IgD-negative memory B cell (primary cell): ENCODE data around the gene CDKL5. TPM values are rescaled to one million over a fixed set of nuclear protein-coding genes. Genes with fewer than 3 reads are reported as not detected.

Experiments used
- H3K27ac Mint-ChIP-seq, 3 donors: one replicate each; pipeline ENCODE4 v1.8.0; 2020 to 2022; ENCODE audit warnings: mild to moderate bottlenecking in 3 of 3, mixed read lengths in 3 of 3, moderate library complexity in 1 of 3
- H3K27me3 Mint-ChIP-seq: one replicate; pipeline ENCODE4 v1.8.0; 2021; ENCODE audit warnings: mixed read lengths
- H3K36me3 Mint-ChIP-seq: one replicate; pipeline ENCODE4 v1.8.0; 2020; ENCODE audit warnings: mild to moderate bottlenecking, mixed read lengths
- H3K4me1 Mint-ChIP-seq, 3 donors: one replicate each; pipeline ENCODE4 v1.8.0; 2020 to 2022; ENCODE audit warnings: mixed read lengths in 3 of 3, mild to moderate bottlenecking in 1 of 3
- H3K4me3 Mint-ChIP-seq, 4 donors: one replicate each; pipeline ENCODE4 v1.8.0; 2020 to 2022; ENCODE audit warnings: mild to moderate bottlenecking in 4 of 4, mixed read lengths in 4 of 4, moderate library complexity in 3 of 4
- H3K9me3 Mint-ChIP-seq, 3 donors: one replicate each; pipeline ENCODE4 v1.8.0; 2020 to 2021; ENCODE audit warnings: mixed read lengths in 3 of 3, mild to moderate bottlenecking in 1 of 3
- polyA plus RNA-seq: library from polyadenylated mRNA; unstranded; fragments of 300-500 nt; fragmentation: Illumina TruSeq; gene quantifications from one replicate; pipeline ENCODE4 v1.2.3, GENCODE V29; 2021

CDKL5 gene
- polyA plus RNA-seq, 1 donor from 2014 or later = 0.89 TPM

DNA sequence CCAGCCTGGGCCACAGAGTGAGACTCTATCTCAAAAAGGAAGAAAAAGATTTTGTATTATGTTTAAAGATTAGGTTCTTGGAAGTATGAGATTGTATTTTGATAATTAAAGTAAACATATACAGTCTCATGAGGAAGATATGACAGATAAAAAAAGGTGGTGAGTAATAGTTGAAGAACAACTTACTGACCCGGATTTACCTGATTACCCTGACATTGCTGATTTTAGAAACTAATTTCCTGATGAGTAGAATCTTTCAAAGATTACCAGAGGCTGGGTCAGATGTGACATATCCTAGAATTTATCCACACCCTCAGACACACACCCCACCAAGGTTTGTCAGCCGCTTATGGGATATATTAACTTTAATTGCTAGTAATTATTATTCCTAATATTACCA lies 9.5 kb downstream of the CDKL5 start:
- Mint-ChIP-seq H3K4me1 (peaks cover 0 to 6% (median 2%) of the 10 kb centered on the region in 3 donors), H3K9me3 (no peaks in the 10 kb centered on the region), H3K36me3 (no peaks in the 10 kb centered on the region), H3K27ac (no peak overlapping the region), H3K27me3 (no peaks in the 10 kb centered on the region), H3K4me3 (no peak overlapping the region)

DNA sequence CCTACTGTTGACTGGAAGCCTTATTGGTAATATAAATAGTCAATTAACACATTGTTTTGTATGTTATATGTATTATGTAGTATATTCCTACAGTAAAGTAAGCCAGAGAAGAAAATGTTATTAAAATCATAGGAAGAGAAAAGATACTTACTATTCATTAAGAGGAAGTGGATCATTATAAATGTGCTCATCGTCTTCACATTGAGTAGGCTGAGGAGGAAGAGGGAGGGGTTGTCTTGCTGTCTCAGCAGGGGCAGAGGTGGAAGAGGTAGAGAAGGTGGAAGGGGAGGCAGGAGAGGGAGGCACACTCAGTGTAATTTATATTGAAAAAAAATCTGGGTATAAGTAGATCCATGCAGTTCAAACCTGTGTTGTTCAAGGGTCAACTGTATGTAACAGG lies 10.6 kb downstream of the CDKL5 start:
- Mint-ChIP-seq H3K27ac (no peak overlapping the region), H3K36me3 (no peaks in the 10 kb centered on the region), H3K4me3 (peak overlapping the region in 1 of 4 donors; percentile 14), H3K4me1 (peaks cover 0 to 6% (median 2%) of the 10 kb centered on the region in 3 donors), H3K9me3 (peaks cover 0 to 3% (median 0%) of the 10 kb centered on the region in 3 donors), H3K27me3 (peaks cover 2% of the 10 kb centered on the region)

DNA sequence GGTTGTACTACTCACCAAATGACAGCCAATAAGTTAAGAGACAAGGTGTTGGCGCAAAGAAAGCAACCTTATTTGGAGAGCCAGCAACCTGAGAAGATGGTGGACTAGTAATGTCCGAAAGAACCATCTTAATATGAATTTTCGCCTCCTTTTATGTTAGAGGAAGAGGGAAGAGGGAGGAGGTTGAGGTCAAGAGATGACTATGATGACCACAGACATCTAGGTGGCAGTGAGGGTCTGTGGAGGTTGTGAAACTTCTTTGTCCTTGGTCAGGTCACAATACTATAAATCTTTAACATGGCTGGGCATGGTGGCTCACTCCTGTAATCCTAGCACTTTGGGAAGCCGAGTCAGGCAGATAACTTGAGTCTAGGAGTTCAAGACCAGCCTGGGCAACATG lies 15.4 kb downstream of the CDKL5 start:
- Mint-ChIP-seq H3K27me3 (peaks cover 2% of the 10 kb centered on the region), H3K27ac (no peak overlapping the region), H3K4me3 (no peak overlapping the region), H3K9me3 (peaks cover 0 to 3% (median 0%) of the 10 kb centered on the region in 3 donors), H3K4me1 (peaks cover 2 to 5% (median 3%) of the 10 kb centered on the region in 3 donors), H3K36me3 (no peaks in the 10 kb centered on the region)

DNA sequence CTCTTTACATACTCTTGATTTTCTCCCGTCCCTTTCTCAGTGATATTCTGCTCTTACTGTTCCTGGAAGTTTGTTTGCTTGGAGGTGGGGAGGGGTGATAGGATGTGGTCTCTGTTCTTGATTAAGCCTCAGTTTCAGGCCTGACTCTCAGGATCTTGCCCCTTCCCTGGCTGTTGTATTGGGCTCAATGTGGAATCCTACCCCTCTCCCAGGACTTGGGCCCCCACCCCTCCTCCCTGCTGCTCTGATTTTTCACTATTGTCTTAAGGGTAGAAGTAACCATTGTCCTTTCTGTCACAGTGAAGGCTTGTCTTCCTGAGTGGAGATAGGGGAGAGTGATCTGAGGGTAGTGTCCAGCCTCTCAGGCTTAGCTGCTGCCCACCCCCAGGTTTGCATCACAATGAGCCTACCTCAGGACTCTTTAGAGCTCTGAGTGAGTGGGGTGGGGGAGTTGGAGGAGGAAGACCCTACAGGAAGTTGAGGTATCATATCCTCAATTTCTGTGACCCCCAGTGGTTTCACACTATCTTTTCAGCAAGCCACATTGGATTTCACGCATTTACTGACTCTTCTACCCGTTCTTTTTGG lies 16.5 kb downstream of the CDKL5 start:
- Mint-ChIP-seq H3K27me3 (peaks cover 2% of the 10 kb centered on the region), H3K9me3 (peaks cover 0 to 3% (median 0%) of the 10 kb centered on the region in 3 donors), H3K4me3 (no peak overlapping the region), H3K27ac (no peak overlapping the region), H3K36me3 (no peaks in the 10 kb centered on the region), H3K4me1 (peaks cover 0 to 3% (median 2%) of the 10 kb centered on the region in 3 donors)

DNA sequence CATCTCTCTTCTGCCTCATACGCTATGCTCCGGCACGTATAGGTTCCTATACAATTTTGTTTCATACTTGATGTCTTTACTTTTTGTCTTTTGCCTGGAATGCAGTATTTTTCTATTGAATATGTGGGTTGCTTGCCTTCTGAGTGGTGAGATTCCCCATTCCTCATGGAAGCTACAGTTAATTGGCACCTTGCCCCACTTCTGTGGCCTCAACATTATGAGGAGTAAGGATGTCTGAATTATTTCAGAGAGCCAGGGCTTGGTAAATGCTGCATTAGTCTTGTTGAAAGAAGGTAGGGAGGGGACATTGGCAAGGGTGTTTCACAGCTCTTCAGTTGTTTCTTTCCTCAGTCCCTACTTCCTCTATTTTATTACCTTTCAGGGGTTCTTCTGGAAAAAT lies 23.0 kb downstream of the CDKL5 start:
- no peaks in the 10 kb centered on the region for H3K9me3 Mint-ChIP-seq
- H3K4me3 Mint-ChIP-seq = no peak overlapping the region
- H3K36me3 Mint-ChIP-seq = no peaks in the 10 kb centered on the region
- no peak overlapping the region for H3K27ac Mint-ChIP-seq
- H3K27me3 Mint-ChIP-seq = peaks cover 2% of the 10 kb centered on the region
- no peaks in the 10 kb centered on the region for H3K4me1 Mint-ChIP-seq

DNA sequence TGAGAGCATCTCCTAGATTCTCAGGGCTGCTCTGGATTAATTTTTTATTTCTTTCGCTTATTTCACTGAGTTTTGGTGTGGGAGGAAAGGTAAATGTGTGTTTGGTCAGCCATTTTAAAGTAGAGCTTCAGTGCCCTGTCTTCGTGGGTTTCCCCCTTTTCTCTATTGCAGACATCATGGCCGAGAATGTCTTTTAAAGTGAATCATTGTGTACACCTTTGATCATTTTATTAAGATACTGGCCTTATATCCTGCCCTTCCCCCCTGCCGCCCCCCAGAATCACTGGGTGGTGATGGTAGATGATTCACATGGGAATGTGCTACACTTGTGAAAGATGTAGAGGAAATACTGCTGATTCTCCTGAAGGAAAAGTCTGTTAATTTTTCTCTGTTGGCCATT lies 23.8 kb downstream of the CDKL5 start:
- Mint-ChIP-seq H3K4me3 (no peak overlapping the region), H3K9me3 (no peaks in the 10 kb centered on the region), H3K27ac (no peak overlapping the region), H3K4me1 (no peaks in the 10 kb centered on the region), H3K36me3 (no peaks in the 10 kb centered on the region), H3K27me3 (peaks cover 2% of the 10 kb centered on the region)

DNA sequence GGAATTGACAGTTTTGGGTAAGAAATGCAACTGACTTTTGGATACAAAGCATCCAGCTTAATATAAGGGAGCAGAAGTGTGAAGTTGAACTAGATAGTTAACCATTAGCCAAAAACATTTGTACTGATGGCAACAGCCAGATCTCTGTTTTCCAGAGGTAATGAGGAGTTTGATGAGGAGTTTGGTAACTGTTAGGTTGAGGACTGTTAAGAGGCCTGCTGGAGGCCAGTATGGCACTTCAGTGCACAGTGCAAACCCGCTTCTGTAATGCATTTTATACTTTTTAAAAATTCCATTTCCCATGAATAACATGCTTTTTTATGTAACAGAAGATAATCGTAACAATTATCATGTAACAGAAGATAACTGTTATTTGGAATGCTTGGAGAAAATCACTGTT lies 30.0 kb downstream of the CDKL5 start:
- H3K36me3 Mint-ChIP-seq = peaks cover 1% of the 10 kb centered on the region
- H3K27ac Mint-ChIP-seq = no peak overlapping the region
- H3K27me3 Mint-ChIP-seq = no peaks in the 10 kb centered on the region
- peaks cover 0 to 2% (median 0%) of the 10 kb centered on the region in 3 donors for H3K9me3 Mint-ChIP-seq
- H3K4me3 Mint-ChIP-seq = no peak overlapping the region
- H3K4me1 Mint-ChIP-seq = peaks cover 0 to 2% (median 0%) of the 10 kb centered on the region in 3 donors

DNA sequence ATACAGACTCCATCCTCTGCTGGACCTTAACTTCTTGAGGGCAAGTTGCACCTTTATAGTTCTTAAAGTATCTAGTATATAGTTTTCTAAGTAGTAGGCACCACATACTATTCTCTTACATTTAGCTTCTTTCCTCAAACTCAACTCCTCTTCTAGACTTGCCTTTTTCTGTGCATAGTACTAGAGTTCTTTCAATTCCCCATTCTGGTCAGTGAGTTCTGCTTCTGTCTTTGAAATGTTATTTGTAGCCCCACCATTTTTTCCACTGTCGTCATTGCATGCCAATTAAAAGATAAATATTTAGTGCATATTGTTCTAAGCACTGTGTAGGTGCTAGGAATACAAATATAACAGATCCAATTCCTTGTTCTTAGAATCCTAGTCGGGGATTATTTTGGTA lies 31.6 kb downstream of the CDKL5 start:
- Mint-ChIP-seq H3K36me3 (peaks cover 1% of the 10 kb centered on the region), H3K27me3 (no peaks in the 10 kb centered on the region), H3K9me3 (peaks cover 0 to 2% (median 2%) of the 10 kb centered on the region in 3 donors), H3K27ac (no peak overlapping the region), H3K4me3 (no peak overlapping the region), H3K4me1 (peaks cover 0 to 2% (median 0%) of the 10 kb centered on the region in 3 donors)

DNA sequence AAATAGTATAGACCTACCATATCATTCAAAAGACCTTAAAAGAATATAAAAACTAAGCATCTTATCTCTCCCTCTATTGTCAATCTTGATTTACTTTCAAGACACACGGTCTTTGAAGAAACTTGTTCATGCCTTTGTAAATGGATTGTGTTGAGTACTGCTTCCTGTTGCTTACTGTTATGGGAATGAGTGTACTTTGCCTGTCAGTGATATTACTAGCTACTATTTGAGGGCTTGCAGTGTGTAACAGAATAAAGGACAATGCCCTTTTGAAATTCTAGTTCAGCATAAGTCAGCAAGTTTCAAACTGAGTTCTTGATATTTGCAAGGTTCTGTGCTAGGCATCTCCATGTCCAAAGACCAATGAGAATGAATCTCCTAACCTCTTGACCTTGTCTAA lies 36.0 kb downstream of the CDKL5 start:
- Mint-ChIP-seq H3K4me1 (peaks cover 0 to 2% (median 0%) of the 10 kb centered on the region in 3 donors), H3K4me3 (no peak overlapping the region), H3K9me3 (peaks cover 0 to 2% (median 2%) of the 10 kb centered on the region in 3 donors), H3K27ac (no peak overlapping the region), H3K36me3 (peaks cover 1% of the 10 kb centered on the region), H3K27me3 (no peaks in the 10 kb centered on the region)

DNA sequence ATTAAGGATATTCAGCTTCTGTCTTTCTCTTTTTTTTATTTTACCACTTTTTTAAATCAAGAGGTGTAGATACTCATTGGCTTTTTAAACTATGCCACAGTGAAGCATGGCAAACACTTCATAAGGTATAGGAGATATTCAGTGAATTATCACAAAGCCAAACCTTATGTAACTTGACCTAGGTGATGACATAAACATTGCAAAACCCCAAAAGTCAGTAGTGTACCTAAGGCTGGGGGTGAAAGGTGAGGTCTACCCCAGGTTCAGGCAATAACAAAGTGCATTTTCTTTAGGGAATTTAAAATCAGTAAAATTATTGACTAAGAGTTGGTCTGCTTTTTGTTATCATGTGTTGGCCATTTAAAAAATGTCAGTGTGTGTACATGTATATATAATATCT lies 39.1 kb downstream of the CDKL5 start:
- no peaks in the 10 kb centered on the region for H3K4me1 Mint-ChIP-seq
- H3K4me3 Mint-ChIP-seq = no peak overlapping the region
- no peak overlapping the region for H3K27ac Mint-ChIP-seq
- H3K27me3 Mint-ChIP-seq = no peaks in the 10 kb centered on the region
- peaks cover 0 to 2% (median 2%) of the 10 kb centered on the region in 3 donors for H3K9me3 Mint-ChIP-seq
- no peaks in the 10 kb centered on the region for H3K36me3 Mint-ChIP-seq

DNA sequence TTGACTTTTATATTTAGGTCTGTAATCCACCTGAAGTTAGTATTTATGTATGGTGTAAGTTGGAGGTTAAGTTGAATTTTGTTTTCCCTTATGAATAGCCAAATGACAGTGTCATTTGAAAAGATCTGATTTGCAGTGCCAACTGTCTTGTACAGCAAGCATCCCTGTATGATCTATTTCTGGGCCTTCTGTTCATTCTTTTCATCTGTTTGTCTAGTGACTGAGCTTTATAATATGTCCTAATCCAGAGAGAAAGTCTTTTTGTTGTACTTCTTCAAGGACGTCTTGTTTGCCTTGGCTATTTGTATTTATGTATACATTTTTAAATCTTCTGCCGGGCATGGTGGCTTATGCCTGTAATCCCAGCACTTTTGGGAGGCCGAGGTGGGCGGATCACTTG lies 39.6 kb downstream of the CDKL5 start:
- Mint-ChIP-seq H3K4me1 (no peaks in the 10 kb centered on the region), H3K36me3 (no peaks in the 10 kb centered on the region), H3K27me3 (no peaks in the 10 kb centered on the region), H3K27ac (no peak overlapping the region), H3K4me3 (no peak overlapping the region), H3K9me3 (peaks cover 0 to 2% (median under 1%) of the 10 kb centered on the region in 3 donors)

DNA sequence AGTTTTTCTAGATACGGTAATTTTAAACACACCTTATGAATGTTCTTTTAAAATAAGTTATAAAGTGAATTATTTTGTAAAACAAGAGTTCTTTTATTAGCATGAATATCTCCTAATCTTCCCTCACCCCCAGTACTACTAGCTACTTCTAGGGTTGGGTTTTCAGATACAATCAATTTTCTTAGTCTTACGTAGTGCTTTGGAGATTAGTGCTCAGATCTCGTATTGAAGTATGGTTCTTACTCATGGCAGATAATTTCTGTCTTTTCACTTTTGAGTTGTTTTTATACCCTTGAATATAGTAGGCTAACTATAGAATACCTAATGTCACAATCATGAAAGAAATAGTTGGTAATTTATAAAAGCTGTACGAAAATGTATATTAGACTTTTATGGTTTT lies 43.2 kb downstream of the CDKL5 start:
- no peaks in the 10 kb centered on the region for H3K4me1 Mint-ChIP-seq
- no peak overlapping the region for H3K4me3 Mint-ChIP-seq
- no peaks in the 10 kb centered on the region for H3K36me3 Mint-ChIP-seq
- no peak overlapping the region for H3K27ac Mint-ChIP-seq
- no peaks in the 10 kb centered on the region for H3K27me3 Mint-ChIP-seq
- H3K9me3 Mint-ChIP-seq = no peaks in the 10 kb centered on the region

DNA sequence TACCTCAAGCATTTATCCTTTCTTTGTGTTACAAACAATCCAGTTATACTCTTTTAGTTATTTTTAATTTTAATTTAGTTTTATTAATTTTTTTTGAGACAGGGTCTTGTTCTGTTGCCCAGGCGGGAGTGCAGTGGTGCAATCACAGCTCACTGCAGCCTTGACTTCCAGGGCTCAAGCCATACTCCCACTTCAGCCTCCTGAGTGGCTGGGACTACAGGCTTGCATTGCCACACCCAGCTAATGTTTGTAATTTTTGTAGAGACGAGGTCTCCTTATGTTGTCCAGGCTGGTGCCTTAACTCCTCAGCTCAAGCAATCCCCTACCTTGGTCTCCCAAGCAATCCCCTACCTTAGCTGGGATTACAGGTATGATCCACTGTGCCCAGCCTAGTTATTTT lies 45.9 kb downstream of the CDKL5 start:
- Mint-ChIP-seq H3K36me3 (peaks cover 1% of the 10 kb centered on the region), H3K4me3 (no peak overlapping the region), H3K27ac (no peak overlapping the region), H3K9me3 (no peaks in the 10 kb centered on the region), H3K4me1 (no peaks in the 10 kb centered on the region), H3K27me3 (no peaks in the 10 kb centered on the region)

DNA sequence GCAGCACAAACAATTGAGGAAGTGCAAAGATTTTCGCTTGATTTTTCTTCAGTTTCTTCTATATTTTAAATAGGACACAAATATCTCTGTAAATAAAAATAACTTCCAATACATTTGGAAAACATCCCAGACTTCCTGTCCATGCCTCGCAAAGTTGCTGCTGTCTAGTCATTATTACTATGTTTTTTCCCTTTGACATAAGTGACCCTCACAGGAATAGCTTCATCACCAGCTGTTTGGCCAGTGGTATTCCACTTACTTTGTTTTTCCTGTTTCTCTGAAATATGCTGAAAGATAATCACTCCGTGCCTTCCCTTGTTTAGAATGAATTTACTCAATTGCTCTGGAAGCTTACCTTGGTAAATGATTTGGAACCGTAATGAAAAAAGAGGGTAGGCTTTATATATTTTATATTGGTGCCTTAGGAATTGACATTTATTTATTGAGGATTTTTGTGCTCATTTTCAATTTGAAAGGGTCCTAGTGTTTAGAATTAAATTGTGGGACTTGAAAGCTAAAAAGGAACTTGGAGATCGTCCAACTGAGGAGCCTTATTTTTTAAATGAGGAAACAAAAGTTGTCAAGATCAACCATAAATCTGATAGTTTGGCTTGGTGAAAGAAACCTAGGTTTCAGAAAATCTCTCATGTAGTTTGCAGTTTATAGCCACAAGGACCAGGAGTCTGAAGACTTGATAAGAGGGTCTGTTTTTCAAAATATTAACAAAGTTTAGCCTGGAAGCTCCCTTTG lies 65.6 kb downstream of the CDKL5 start:
- H3K36me3 Mint-ChIP-seq = no peaks in the 10 kb centered on the region
- no peak overlapping the region for H3K27ac Mint-ChIP-seq
- H3K27me3 Mint-ChIP-seq = peaks cover 6% of the 10 kb centered on the region
- no peaks in the 10 kb centered on the region for H3K4me1 Mint-ChIP-seq
- no peak overlapping the region for H3K4me3 Mint-ChIP-seq
- H3K9me3 Mint-ChIP-seq = no peaks in the 10 kb centered on the region

DNA sequence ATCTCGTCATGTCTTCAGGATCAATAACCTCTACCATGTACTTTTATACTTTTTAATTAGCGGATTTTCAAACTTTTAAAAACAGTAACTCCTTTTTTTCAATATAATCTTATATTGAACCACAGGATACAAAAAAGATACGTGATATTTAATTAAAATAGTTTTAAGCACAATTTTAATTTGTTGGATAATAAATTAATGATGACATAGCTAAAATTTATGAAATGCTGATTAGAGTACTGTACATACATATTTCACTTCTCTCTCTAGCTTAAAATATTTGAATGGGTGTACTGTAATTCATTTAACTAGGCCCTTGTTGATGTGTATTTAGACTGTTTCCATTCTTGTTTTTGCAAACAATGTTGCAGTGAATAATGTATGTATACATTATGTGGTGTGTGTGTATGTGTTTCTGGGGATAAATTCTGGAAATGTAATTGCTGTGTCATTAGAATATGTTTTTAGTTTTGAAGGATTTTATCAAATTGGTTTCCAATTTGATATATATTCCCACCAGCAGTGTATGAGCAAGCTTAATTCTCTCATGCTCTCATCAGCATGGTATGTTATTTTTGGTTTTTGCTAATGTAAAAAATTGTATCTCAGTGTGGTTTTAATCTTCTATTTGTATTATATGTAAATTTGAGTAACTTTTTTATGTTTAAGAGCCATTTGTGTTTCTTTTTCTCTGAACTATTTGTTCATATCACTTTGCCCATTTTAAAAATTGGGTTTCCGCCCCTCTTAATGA lies 66.4 kb downstream of the CDKL5 start:
- Mint-ChIP-seq H3K27me3 (peaks cover 6% of the 10 kb centered on the region), H3K9me3 (no peaks in the 10 kb centered on the region), H3K36me3 (no peaks in the 10 kb centered on the region), H3K4me1 (no peaks in the 10 kb centered on the region), H3K27ac (no peak overlapping the region), H3K4me3 (no peak overlapping the region)
